ENCODE results near the gene RNGTT.

The RNGTT gene

DNA sequence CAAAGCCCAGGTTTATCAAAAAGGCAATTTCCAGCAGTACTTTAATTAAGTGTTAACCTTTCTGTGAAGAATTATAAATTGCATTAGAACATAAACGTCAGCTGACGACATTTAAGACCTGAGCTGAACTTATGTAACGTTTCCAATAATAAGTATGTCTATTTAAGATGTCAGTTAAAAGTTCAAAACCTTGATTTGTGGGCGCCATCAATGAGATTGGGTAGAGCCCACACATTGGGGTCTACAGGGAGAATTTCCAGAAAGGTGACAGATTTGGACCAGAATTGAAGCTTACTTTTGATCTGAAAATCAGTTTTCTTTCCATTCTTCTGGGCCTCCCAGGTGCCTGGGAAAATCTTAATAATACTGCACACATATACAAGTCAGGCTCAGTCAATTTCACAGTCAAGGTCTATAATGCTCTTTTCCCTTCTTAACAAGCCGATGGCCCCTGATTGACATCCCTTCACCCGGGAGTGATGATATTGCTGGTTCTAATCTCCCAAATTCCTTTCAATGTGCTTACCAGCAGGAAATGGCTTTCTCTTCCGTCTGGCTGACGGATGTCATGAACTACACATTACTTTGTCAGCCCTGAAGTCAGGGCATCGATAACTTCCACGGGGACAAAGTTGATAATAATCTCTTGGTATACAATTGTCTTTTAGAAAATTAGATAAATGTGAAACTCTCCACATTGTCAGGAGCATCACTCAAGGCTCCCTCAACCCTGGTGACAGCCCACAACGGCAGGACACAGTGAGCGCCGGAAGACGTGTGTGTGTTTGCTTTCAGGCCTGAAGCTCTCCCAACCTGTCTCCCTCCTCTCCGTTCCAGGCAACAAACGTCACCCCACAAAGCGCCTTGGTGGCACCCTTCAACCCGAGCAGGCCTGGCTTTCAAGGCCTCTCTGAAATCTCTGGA lies 400.8 kb downstream of the RNGTT start:
- DNase-seq (ENCODE audit: low spot score), result peak; percentile 37

GRCh38 chr6:88561954-88562315 lies 401.5 kb downstream of the RNGTT start:
- DNase-seq (ENCODE audit: low spot score), result no peak

DNA sequence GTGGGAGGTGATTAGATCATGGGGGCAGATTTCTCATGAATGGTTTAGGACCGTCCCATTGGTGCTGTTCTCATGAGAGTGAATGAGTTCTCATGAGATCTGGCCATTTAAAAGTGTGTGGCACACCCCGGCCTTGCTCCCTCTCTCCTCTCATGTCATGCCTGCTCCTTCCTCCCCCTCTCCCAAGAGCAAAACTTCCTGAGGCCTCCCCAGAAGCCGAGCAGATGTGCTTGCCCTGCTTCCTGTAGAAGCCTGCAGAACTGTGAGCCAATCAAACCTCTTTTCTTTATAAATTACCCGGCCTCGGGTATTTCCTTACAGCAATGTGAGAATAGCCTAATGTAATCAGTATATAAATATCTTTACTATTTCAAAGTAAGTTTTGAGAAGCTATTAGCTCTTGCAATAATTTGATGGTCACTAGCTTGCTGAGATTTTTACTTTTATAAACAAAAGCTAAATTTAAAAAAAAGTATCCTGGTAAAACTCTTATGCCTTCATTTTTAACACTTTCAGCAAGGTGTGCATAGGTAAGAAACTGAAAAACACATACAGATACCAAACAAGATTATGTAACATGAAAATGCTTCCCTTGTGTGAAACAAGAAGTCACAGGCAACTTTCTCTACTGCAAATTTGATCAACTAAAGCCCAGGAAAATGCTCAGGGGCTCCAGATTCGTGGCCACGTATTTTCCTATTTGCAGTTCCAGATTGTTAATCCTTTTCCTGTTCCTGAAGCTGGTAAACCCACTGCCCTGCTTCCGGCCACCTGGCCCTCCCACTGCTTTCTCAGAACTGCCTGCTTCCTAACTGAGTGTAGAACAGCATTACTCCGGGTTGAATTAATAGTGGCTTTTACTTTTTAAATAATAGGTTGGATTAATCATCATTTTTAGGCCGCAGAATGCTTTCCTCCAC lies 402.1 kb downstream of the RNGTT start:
- DNase-seq (ENCODE audit: low spot score), result no peak

Small RNA genes within 50 kb of the gene (small RNA-seq; reads per million reads assigned to genes)
- gene AL079342.1 (0 reads per million in 2 experiments), gene RF00045 (0 to 0.04 reads per million in 2 experiments)
